A673 (cell line): ENCODE measurements around the gene OLFM1. TPM values are rescaled to one million over a fixed set of nuclear protein-coding genes. Genes with fewer than 3 reads are reported as not detected.

Experiments used
- BruUV-seq: library from RNA; stranded (reverse); fragments of 400-500 nt; replicated peaks from 2 replicates; lab custom pipeline; 2021; lab: Mats Ljungman, UMichigan
- CTCF ChIA-PET: fragments of 300-600 bp; sonication (Branson Sonifier 250); formaldehyde crosslinking; loops from one replicate; lab custom pipeline; 2022; ENCODE audit warnings: antibody characterized with exemption; lab: Charles Lee
- POLR2A ChIA-PET: fragments of 300-600 bp; sonication (Branson Sonifier 250); formaldehyde crosslinking; loops from one replicate; lab custom pipeline; 2022; ENCODE audit warnings: antibody characterized with exemption; ENCODE audit not compliant: low non-redundant PET; lab: Charles Lee
- DNase-seq: peaks from one replicate; pipeline ENCODE4 v3.0.0-alpha.2; 2015; ENCODE audit warnings: low spot score
- H3K27ac ChIP-seq: fragments of 200-600 bp; sonication (generic); 2 replicates; pipeline ENCODE4 v1.5.1; 2016; ENCODE audit warnings: mixed run types, low read depth, mild to moderate bottlenecking, mixed read lengths, antibody characterized with exemption, low read length; ENCODE audit not compliant: poor library complexity, severe bottlenecking
- H3K27me3 ChIP-seq: fragments of 200-600 bp; sonication (generic); replicated peaks from 2 replicates; pipeline ENCODE4 v1.6.1; 2017; ENCODE audit warnings: mixed run types, low read depth, mild to moderate bottlenecking, mixed read lengths, antibody characterized with exemption, low read length; ENCODE audit not compliant: insufficient read depth, poor library complexity
- H3K36me3 ChIP-seq: fragments of 200-600 bp; sonication (generic); 2 replicates; pipeline ENCODE4 v1.6.1; 2016; ENCODE audit warnings: mixed run types, mild to moderate bottlenecking, mixed read lengths, antibody characterized with exemption, low read length; ENCODE audit not compliant: insufficient read depth, poor library complexity, severe bottlenecking
- H3K4me1 ChIP-seq: fragments of 200-600 bp; sonication (generic); 2 replicates; pipeline ENCODE4 v1.6.1; 2017; ENCODE audit warnings: mixed run types, mild to moderate bottlenecking, mixed read lengths, antibody characterized with exemption, low read length; ENCODE audit not compliant: insufficient read depth, poor library complexity, severe bottlenecking
- H3K4me3 ChIP-seq: fragments of 200-600 bp; sonication (generic); 2 replicates; pipeline ENCODE4 v1.5.1; 2016; ENCODE audit warnings: low read depth, mixed run types, mild to moderate bottlenecking, mixed read lengths, low read length; ENCODE audit not compliant: poor library complexity, severe bottlenecking
- H3K9me3 ChIP-seq: fragments of 200-600 bp; sonication (generic); 2 replicates; pipeline ENCODE4 v1.6.1; 2016; ENCODE audit warnings: mixed run types, low read depth, mild to moderate bottlenecking, mixed read lengths, antibody characterized with exemption, low read length; ENCODE audit not compliant: poor library complexity, severe bottlenecking
- CTCF ChIP-seq: fragments of 300-800, 200-600 bp; sonication (generic); conservative IDR thresholded peaks from 2 replicates; pipeline ENCODE4 v1.5.1; 2017; ENCODE audit warnings: low read depth, mild to moderate bottlenecking, antibody characterized with exemption, low read length, moderate library complexity, mixed read lengths
- EZH2 ChIP-seq: fragments of 200-600 bp; sonication (generic); IDR thresholded peaks from 2 replicates; pipeline ENCODE4 v1.6.1; 2017; ENCODE audit warnings: borderline replicate concordance, low read depth, mild to moderate bottlenecking, mixed read lengths, antibody characterized with exemption, low read length; ENCODE audit not compliant: poor library complexity, severe bottlenecking
- intact Hi-C: fragments of 100-400 bp; cut with micrococcal nuclease; formaldehyde crosslinking; loops from one replicate; pipeline ENCODE4 v1.10.0; 2022; ENCODE audit not compliant: unreplicated experiment
- total RNA-seq: library from RNA; stranded (reverse); gene quantifications from 2 replicates; pipeline ENCODE4 v1.2.3, GENCODE V29; 2021

OLFM1 gene
- total RNA-seq, 1 experiment from 2014 or later, result 308 TPM

GRCh38 chr9:135043345-135043744 is 44.1 kb upstream of the OLFM1 start:
- Histone ChIP-seq H3K36me3 (no peaks in the 10 kb centered on the region), H3K27ac (no peak overlapping the region), H3K4me3 (no peak overlapping the region), H3K9me3 (no peaks in the 10 kb centered on the region), H3K4me1 (peaks cover 6% of the 10 kb centered on the region), H3K27me3 (no peaks in the 10 kb centered on the region)
- CTCF ChIA-PET, result no interaction called here
- BruUV-seq, result no TSS peak
- DNase-seq, result no peak
- intact Hi-C loops, result no loop called here
- TF ChIP-seq CTCF, result no peak
- TF ChIP-seq EZH2, result no peak
- POLR2A ChIA-PET, result no interaction called here

GRCh38 chr9:135045264-135045927 is 42.1 kb upstream of the OLFM1 start:
- ChIA-PET CTCF (no interaction called here), POLR2A (no interaction called here)
- Histone ChIP-seq H3K4me3 (no peak overlapping the region), H3K27me3 (no peaks in the 10 kb centered on the region), H3K27ac (no peak overlapping the region), H3K36me3 (no peaks in the 10 kb centered on the region), H3K9me3 (no peaks in the 10 kb centered on the region), H3K4me1 (no peaks in the 10 kb centered on the region)
- TF ChIP-seq CTCF (no peak), EZH2 (no peak)
- no TSS peak for BruUV-seq
- intact Hi-C loops, result no loop called here
- DNase-seq, result no peak

- Histone ChIP-seq H3K4me3 (no peak overlapping the region), H3K36me3 (no peaks in the 10 kb centered on the region), H3K9me3 (no peaks in the 10 kb centered on the region), H3K27ac (no peak overlapping the region), H3K27me3 (no peaks in the 10 kb centered on the region), H3K4me1 (no peaks in the 10 kb centered on the region)
- ChIA-PET POLR2A (no interaction called here), CTCF (no interaction called here)
- intact Hi-C loops, result no loop called here
- DNase-seq, result no peak
- TF ChIP-seq EZH2 (no peak), CTCF (no peak)
- no TSS peak for BruUV-seq
Observed at GRCh38 chr9:135045928-135046738, 41.3 kb upstream of the OLFM1 start.
